ENCODE measurements around the gene PLCB1.

Gene PLCB1

GRCh38 chr20:8291873-8292272 is 159.8 kb downstream of the PLCB1 start:
- in situ Hi-C loops (cut with HindIII; ENCODE audit: low sequenced_read_pairs) = loop anchor here (5.0 kb wide), 1 partner anchor 35 kb away; no protein-coding TSS in a partner anchor
- peak; percentile 48 for DNase-seq (ENCODE audit: low read depth)
- no peak overlapping the region for H3K4me3 ChIP-seq (ENCODE audit: low read depth, low read length)
- TF ChIP-seq CTCF (IDR thresholded peaks at IDR 0.05; ENCODE audit: low read depth, low read length, missing control alignments) = no peak

- H3K4me3 ChIP-seq (ENCODE audit: low read depth, low read length) = no peak overlapping the region
- no peak for DNase-seq (ENCODE audit: low read depth)
- in situ Hi-C loops (cut with HindIII; ENCODE audit: low sequenced_read_pairs) = loop anchor here (5.0 kb wide), 1 partner anchor 35 kb away; no protein-coding TSS in a partner anchor
- TF ChIP-seq CTCF (IDR thresholded peaks at IDR 0.05; ENCODE audit: low read depth, low read length, missing control alignments) = no peak
These were observed 160.7 kb downstream of the PLCB1 start for GRCh38 chr20:8292793-8293192.

GRCh38 chr20:8293750-8294149 is 161.7 kb downstream of the PLCB1 start:
- in situ Hi-C loops (cut with HindIII; ENCODE audit: low sequenced_read_pairs) = loop anchor here (5.0 kb wide), 1 partner anchor 36 kb away; no protein-coding TSS in a partner anchor
- H3K4me3 ChIP-seq (ENCODE audit: low read depth, low read length) = no peak overlapping the region
- no peak for DNase-seq (ENCODE audit: low read depth)
- no peak for TF ChIP-seq CTCF (IDR thresholded peaks at IDR 0.05; ENCODE audit: low read depth, low read length, missing control alignments)

GRCh38 chr20:8296536-8296935 is 164.5 kb downstream of the PLCB1 start:
- no peak for DNase-seq (ENCODE audit: low read depth)
- H3K4me3 ChIP-seq (ENCODE audit: low read depth, low read length) = no peak overlapping the region
- in situ Hi-C loops (cut with HindIII; ENCODE audit: low sequenced_read_pairs) = no loop called here
- TF ChIP-seq CTCF (IDR thresholded peaks at IDR 0.05; ENCODE audit: low read depth, low read length, missing control alignments) = no peak

GRCh38 chr20:8298426-8299043 is 166.5 kb downstream of the PLCB1 start:
- in situ Hi-C loops (cut with HindIII; ENCODE audit: low sequenced_read_pairs) = no loop called here
- no peak for TF ChIP-seq CTCF (IDR thresholded peaks at IDR 0.05; ENCODE audit: low read depth, low read length, missing control alignments)
- DNase-seq (ENCODE audit: low read depth) = no peak
- H3K4me3 ChIP-seq (ENCODE audit: low read depth, low read length) = no peak overlapping the region

- no peak overlapping the region for H3K4me3 ChIP-seq (ENCODE audit: low read depth, low read length)
- in situ Hi-C loops (cut with HindIII; ENCODE audit: low sequenced_read_pairs) = no loop called here
- TF ChIP-seq CTCF (IDR thresholded peaks at IDR 0.05; ENCODE audit: low read depth, low read length, missing control alignments) = no peak
- DNase-seq (ENCODE audit: low read depth) = no peak
These were observed 167.9 kb downstream of the PLCB1 start for GRCh38 chr20:8299921-8300320.
